NB4 (cell line): ENCODE results near the gene DPP10.

Experiments
- POLR2A ChIP-seq: IDR thresholded peaks from 2 replicates; pipeline ENCODE4 v1.6.1; 2011; ENCODE audit warnings: mild to moderate bottlenecking; ENCODE audit not compliant: insufficient read length; ENCODE audit errors: extremely low read depth
- TF ChIP-seq, protein P1 (sequence below): IDR thresholded peaks from one replicate; pipeline ENCODE4 v1.5.1; 2012; ENCODE audit warnings: low read depth, low read length

DNA sequence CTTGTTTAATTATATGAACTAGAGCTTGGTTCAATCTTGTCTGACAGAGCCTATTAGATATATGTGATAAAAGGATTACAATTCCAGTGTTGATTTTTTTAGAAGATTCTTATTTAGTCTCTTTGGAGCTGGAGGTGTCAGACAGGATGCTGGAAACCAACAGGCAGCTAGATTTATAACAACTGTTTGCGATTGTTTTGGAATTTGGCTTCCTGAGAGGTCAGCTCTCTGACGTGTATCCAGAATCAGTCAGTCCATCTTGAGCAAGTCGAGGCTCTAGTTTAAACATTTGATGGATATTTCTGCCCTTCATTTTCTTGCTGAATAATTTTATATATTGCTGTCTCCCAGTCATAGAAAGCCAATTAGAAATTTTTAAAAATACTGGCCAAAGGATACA is 1062.9 kb downstream of the DPP10 start:
- no peak for TF ChIP-seq POLR2A
- TF ChIP-seq, protein P1, sequence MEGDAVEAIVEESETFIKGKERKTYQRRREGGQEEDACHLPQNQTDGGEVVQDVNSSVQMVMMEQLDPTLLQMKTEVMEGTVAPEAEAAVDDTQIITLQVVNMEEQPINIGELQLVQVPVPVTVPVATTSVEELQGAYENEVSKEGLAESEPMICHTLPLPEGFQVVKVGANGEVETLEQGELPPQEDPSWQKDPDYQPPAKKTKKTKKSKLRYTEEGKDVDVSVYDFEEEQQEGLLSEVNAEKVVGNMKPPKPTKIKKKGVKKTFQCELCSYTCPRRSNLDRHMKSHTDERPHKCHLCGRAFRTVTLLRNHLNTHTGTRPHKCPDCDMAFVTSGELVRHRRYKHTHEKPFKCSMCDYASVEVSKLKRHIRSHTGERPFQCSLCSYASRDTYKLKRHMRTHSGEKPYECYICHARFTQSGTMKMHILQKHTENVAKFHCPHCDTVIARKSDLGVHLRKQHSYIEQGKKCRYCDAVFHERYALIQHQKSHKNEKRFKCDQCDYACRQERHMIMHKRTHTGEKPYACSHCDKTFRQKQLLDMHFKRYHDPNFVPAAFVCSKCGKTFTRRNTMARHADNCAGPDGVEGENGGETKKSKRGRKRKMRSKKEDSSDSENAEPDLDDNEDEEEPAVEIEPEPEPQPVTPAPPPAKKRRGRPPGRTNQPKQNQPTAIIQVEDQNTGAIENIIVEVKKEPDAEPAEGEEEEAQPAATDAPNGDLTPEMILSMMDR: no peak
